Suppressor macrophage (primary cell): ENCODE data around the gene UST.

Experiments used
- DNase-seq, 4 experiments: peaks; one replicate each; pipeline ENCODE4 v3.0.0-alpha.2; 2020 to 2022

The UST gene

GRCh38 chr6:148805777-148806176 lies 58.9 kb downstream of the UST start:
- DNase-seq, result no peak

GRCh38 chr6:148807784-148808183 lies 61.0 kb downstream of the UST start:
- no peak for DNase-seq

DNA sequence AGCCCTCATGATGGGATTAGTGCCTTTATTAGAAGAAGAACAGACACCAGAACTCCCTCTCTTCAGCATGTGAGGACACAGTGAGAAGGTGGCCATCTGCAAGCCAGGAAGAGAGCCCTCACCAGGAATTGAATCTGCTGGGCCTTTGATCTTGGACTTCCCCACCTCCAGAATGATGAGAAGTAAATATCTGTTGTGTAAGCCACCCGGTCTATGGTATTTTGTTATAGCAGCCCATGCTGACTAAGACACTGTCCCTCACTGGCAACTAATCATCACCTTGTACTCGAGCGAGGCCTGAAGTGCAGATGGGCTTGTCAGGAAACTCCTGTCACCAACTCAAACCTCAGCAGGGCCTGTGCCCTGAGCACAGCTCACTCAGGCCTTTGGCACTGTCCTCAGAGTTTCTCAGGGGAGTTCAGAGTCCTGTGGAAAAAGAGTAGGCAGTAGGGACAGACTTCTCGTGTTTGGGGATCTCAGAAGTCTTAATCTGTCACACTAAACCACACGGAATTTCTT lies 62.0 kb downstream of the UST start:
- DNase-seq, result no peak

- DNase-seq, result no peak
Observed at GRCh38 chr6:148811459-148811858, 64.6 kb downstream of the UST start.

GRCh38 chr6:148814082-148814790 lies 67.4 kb downstream of the UST start:
- no peak for DNase-seq

DNA sequence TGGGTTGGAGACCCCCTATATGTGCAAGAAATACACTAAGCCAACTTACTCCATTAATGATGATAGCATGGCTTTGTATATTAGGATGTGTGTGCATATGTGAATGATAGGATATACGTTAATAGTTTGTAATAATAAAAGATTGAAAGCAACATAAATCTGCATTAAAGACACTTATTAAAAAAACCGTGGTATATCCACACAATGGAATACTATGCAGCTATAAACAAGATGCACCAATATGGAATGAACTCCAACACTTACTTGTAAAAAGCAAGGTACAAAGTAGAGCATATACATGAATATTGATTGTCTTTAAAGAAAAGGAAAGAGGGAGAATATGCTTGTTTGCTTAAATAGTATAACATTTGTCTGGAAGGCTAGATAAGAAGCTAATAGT lies 68.0 kb downstream of the UST start:
- DNase-seq, result no peak

GRCh38 chr6:148816117-148816516 lies 69.3 kb downstream of the UST start:
- peak in 2 of 4 experiments; percentile 3 to 24 for DNase-seq

- DNase-seq, result no peak
Observed at GRCh38 chr6:148817689-148818088, 70.9 kb downstream of the UST start.

- no peak for DNase-seq
Observed at GRCh38 chr6:148818939-148819575, 72.2 kb downstream of the UST start.

DNA sequence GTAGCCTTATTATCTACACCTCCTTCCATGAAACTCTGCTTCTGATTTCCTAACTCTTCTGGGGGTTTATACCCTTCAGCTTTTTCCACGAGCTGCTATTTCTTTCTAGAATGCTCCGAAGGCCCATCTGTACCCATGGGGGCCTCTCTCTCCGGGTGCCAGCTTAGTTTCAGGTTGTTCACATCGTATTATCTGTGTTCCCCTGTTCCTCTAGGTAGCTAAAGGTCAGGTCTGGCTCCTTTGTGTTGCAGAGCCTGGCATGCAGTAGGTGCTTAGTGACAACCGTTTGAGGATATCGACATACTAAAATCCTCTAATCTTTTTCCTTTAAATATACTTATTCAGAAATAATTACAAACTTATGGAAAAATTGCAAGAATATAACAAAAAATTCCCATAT lies 73.0 kb downstream of the UST start:
- no peak for DNase-seq

- DNase-seq, result no peak
Observed at GRCh38 chr6:148822819-148823218, 76.0 kb downstream of the UST start.

GRCh38 chr6:148824291-148824690 lies 77.5 kb downstream of the UST start:
- DNase-seq, result no peak

GRCh38 chr6:148824960-148825359 lies 78.1 kb downstream of the UST start:
- DNase-seq, result no peak

DNA sequence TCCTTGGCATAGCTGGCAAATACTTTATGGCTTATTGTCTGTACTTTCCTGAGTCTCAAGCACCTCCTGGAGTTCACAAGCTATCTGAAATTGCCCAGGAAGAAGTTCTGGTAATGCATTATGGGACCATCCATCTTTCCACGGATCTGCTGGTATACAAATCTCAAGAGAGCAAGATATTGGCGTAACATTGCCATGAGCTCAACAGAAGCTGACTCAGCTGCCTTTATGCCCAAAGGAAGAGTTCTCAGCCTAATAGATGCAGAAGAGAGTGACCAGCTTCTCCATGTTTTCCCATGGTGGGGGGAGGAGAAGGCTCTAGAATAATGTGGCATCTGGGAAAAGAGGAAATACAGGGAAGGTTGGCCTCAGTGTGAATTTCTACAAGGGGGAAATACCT lies 78.7 kb downstream of the UST start:
- DNase-seq, result no peak

DNA sequence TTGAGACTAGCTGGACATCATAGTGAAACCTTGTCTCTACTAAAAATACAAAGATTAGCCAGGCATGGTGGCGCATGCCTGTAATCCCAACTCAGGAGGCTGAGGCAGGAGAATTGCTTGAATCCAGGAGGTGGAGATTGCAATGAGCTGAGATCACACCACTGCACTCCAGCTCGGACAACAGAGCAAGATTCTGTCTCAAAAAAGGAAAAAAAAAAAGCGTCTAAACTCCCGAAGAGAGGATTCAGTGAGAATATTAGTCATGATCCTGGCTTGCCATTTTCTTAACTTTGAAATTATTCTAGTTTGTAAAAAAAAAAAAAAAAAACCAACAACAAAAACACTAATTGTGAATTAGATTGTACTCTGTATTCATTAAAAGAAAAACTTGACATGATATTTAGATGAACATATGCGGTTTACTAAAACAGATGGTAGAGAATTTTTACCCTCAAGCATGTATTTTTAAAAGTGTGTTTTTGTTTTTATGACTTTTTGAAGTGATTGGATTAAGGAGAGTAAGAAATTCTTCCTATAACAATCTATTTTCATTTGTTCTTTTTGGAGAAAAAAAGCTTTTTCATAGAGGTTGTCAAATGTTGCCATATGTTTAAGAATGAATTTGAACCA lies 80.7 kb downstream of the UST start:
- no peak for DNase-seq

GRCh38 chr6:148828047-148828446 lies 81.2 kb downstream of the UST start:
- no peak for DNase-seq

DNA sequence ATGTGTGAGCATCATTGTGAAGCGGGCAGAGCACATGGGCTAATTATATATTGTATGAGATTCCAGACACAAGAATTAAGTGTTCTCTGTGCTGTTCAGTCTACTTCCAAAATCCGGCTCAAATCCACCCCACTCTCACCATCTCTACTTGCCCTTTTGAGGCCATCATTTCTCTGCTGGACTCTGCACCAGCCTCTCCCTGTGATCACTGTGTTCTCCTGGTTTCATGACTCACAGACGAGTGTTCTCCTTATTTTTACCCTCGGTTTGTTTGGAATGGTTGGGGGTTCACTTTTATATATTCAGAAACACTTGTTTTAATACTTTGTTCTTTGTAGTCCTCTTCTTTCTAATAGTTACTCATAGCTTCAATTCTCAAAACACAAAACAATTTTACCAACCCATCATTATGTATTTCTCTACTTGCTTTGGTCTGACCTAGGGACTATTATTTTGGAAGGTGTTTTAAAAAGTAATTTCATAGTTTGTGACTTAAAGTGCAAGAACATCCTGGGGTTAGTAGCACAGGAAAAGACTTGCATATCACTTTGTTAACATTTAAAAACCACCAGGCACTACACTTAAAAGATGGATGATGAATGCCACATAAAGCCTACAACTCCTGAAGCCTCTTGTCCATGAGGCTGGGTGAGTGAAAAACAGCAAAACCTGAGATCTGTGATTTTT lies 82.7 kb downstream of the UST start:
- DNase-seq, result no peak

DNA sequence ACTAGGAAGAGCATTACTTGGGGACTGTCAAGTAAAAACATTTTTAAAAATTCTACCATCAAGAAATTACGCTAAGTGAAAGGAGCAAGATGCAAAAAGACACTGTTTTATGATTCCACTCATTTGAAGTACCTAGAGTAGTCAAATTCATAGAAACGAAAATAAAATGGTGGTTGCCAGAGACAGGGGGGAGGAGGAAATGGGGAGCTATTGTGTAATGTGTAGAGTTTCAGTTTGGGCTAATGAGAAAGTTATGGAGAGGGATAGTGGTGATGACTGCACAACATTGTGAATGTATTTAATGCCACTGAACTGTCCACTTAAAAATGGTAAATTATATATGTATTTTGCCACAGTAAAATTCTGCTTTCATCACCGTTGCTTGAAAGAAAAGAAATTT lies 83.8 kb downstream of the UST start:
- DNase-seq, result no peak

DNA sequence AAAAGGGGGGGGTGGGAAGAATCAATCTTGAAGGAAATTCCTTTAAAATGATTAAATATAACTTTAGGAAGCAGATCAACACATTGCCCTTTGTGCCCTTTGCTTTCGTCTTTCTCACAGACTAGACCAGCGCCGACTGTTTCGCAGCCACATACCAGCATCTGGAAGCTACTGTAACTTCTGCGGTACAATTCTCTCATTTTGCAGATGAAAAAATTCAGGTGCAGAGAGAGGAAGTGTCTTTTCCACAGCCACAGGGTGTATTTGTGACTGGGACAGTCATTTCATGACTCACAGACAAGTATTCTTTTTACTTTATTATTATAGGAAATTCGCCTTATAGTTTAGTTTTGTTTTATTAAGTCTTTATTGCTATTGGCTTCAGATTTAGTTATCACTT lies 84.2 kb downstream of the UST start:
- no peak for DNase-seq

DNA sequence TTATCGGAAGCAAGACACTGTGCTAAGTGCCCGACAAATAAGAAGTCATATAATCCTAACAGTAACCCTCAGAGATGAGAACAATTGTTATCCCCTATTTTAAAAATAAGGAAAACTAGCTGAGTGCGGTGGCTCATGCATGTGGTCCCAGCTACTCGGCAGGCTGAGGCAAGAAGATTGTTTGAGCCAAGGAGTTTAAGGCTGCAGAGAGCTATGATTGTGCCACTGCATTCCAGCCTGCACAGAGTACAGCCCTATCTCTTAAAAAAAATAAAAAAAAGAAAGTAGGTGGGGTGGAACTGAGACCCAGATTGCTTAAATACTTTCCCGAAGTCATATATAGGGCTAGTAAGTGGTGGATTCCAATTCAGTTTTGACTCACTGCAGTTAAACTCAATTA lies 84.7 kb downstream of the UST start:
- no peak for DNase-seq

- no peak for DNase-seq
Observed at GRCh38 chr6:148835920-148836441, 89.2 kb downstream of the UST start.

- no peak for DNase-seq
Observed at GRCh38 chr6:148836751-148837150, 89.9 kb downstream of the UST start.

GRCh38 chr6:148837941-148838340 lies 91.1 kb downstream of the UST start:
- no peak for DNase-seq
